Bone marrow (tissue), 2 donors: Measurements from ENCODE around the gene TGFB2.

ENCODE experiments used
- DNase-seq, 2 donors: peaks; one replicate each; lab custom pipeline; 2025; lab: John Stamatoyannopoulos, UW

TGFB2 gene

GRCh38 chr1:218426343-218426657 is 81.2 kb downstream of the TGFB2 start:
- DNase-seq, result no peak

DNA sequence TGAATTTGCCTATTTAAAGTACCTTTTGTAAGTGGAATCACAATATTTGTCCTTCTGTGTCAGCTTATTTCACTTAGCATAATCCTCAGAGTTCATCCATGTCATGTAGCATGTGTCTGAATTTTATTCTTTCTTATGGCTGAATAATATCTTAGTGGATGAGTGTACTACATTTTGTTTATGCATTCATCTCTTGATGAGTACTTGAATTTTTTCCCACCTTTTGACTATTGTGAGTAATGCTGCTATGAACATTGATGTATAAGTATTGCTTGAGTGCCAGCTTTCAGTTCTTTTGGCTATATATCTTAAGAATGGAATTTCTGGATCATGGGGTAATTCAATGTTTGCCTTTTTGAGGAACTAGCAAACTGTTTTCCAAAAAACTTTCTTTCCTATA is 84.2 kb downstream of the TGFB2 start:
- DNase-seq, result no peak

DNA sequence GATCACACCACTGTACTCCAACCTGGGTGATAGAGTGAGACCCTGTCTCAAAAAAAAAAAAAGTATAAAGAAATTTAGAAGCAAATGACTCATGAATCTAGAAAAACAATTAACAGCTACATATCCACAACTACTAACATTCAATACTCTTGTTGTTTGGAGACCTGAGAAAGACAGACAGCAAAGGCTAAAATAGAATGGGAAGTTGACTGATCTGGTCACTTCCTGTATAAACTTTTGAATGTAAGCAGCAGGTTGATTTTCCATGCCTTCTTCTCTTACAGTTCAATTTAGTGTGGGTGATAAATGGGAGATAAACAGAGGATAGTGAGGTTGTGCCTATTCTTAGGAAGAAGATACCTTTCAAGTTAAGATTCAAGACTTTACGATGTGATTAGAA is 85.2 kb downstream of the TGFB2 start:
- DNase-seq, result no peak

DNA sequence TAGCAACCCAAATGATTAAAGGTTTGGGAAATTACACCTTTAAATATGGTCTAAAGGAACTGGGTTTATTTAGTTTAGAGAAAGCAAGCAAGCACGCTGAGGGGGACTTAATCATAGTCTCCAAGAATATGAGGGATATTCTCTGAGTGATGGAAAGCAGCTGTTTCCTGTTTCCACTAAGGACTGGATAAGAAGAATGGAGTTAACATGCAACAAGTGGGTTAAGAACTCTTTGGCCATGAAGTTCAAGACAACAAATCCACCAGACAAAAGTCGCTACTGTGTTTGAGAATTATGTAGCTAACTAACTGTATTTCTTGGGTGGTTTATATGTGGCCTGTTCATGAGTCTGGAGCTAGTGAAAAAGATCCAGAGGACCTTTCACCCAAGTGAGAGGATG is 85.7 kb downstream of the TGFB2 start:
- no peak for DNase-seq

DNA sequence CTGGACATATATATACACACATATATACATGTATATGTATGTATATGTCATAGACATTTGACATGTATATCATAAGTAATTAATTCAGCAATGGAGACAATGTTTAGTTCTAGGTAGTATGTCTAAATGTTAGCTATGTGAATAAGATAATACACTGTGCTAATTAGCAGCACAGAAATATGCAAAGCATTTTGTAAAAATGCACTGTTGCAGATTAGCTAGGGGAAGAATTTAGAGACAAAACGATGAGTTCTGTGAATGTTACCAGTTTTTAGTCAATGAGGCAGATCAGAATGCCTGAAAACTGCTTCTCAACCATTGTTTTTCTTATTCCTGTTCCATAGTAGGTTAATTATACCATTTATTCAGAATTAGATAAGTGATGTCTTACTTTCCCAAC is 86.3 kb downstream of the TGFB2 start:
- no peak for DNase-seq

DNA sequence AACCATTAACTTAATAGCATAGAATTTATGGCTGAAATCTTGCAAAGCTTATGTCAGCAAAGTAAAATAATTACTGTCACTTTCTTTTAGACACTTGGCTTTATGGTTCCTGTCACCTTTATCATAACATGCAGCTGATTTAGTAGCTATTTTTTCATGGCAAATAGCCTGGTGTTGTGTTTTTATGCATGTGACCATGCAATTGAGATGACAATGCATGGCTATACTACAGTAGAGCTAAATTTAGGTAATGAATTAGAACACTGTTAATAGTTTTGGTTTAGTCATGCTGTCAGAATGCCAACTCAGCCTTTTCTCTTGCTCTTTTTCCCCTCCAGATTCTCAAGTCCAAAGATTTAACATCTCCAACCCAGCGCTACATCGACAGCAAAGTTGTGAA is 88.6 kb downstream of the TGFB2 start:
- DNase-seq, result no peak

GRCh38 chr1:218435528-218435927 is 90.4 kb downstream of the TGFB2 start:
- DNase-seq, result no peak

GRCh38 chr1:218436346-218436745 is 91.2 kb downstream of the TGFB2 start:
- no peak for DNase-seq

- DNase-seq, result no peak
Measured at GRCh38 chr1:218436997-218437396, 91.9 kb downstream of the TGFB2 start.

GRCh38 chr1:218439541-218440295 is 94.6 kb downstream of the TGFB2 start:
- no peak for DNase-seq

- no peak for DNase-seq
Measured at GRCh38 chr1:218443255-218443654, 98.1 kb downstream of the TGFB2 start.

GRCh38 chr1:218444173-218444572 is 99.0 kb downstream of the TGFB2 start:
- DNase-seq, result no peak

- no peak for DNase-seq
Measured at GRCh38 chr1:218444588-218444987, 99.5 kb downstream of the TGFB2 start.

- DNase-seq, result no peak
Measured at GRCh38 chr1:218447010-218447689, 102.0 kb downstream of the TGFB2 start.

DNA sequence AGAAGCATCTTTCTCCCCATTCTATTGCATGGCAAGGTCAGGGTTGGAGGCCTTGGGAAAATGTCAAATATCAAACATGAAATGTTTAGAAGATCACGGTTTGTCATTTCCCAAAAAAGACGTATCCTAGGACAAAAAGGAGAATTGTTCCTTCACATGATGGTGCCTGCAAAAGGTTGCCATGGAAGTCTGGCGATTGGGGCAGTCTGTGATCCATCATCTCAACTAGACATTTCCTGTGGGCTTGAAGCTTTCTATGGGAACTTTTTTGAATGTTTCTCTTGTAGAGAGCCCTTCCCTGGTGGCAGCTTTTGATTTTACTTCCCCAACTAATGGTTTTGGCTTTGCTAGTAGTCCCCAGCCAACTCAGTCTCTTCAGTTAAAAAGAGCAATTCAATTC is 106.3 kb downstream of the TGFB2 start:
- DNase-seq, result no peak

DNA sequence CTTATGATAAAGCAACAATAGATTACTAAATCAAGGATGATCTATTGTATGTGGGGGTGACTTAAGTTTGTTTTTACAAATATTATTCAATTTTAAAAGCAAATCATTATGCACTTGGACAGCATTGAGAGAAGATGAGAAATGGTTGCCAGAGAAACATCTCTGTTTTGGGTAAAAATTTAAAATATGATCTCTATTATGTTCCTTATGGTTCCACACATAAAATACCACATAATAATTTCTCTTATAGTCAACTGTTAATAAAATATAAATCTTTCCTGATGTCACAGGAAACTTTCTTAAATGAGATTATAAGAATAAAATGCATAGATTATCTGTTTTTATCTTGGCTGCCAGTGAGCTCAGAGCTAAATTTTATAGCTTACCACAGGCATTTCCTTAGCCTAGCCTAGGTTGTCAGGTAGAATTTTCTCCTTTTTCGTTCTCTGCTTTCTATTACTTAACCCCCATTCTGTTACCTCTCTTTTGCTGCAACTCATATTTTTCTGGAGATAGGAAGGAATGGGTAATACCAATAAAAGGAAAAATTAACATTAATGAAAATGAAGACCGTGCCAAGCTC is 109.7 kb downstream of the TGFB2 start:
- DNase-seq, result no peak

DNA sequence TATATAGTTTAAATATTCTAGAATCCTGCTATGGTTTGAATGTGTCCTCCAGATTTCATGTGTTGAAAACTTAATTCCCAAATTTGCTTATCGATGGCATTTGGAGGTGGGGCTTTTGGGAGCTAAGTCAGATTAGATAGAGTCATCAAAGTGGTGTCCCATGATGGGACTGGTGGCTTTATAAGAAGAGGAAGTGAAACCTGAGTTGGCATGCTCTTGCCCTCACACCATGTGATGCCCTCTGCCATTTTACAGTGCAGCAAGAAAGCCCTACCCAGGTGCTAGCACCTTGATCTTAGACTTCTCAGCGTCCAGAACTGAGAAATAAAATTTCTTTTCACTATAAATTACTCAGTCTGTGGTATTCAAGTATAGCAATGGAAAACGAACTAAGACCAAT is 111.3 kb downstream of the TGFB2 start:
- no peak for DNase-seq

DNA sequence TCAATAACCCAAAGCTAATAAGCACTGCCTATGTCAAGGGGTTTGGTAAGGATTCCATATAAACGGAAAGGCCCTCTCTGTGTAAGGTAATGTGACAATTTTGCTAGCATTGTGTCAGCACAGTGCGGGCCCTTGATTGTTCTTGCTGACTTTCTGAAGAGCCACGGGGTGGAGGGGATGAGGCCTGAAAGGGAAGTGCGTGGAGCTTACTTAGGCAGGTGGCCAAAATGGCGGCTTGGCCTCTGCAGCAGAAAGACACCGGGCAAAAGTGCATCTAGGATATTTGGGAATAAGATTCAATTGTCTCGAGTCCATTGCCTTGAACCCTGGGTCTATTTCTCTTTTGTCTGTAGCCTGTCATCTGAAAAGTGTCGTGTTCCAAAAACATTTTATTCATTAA is 114.3 kb downstream of the TGFB2 start:
- DNase-seq, result no peak

- DNase-seq, result no peak
Measured at GRCh38 chr1:218459878-218460711, 115.0 kb downstream of the TGFB2 start.

DNA sequence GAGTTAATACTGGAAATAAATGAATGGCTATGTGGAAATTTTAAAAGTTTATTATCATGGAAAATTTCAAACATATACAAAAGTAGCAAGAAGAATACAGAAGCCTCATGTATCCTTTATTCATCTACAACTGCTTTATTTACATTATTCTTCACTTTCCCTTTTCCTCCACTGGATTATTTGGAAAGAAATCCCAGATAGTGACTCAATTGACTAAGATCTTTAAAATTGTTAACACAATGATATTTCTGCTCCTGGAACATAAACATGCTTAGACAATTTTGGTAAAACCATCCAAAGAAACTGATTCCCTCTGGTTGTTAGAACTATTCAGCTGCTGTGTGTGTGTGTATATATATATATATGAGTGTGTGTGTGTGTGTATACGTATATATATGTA is 116.2 kb downstream of the TGFB2 start:
- DNase-seq, result no peak

DNA sequence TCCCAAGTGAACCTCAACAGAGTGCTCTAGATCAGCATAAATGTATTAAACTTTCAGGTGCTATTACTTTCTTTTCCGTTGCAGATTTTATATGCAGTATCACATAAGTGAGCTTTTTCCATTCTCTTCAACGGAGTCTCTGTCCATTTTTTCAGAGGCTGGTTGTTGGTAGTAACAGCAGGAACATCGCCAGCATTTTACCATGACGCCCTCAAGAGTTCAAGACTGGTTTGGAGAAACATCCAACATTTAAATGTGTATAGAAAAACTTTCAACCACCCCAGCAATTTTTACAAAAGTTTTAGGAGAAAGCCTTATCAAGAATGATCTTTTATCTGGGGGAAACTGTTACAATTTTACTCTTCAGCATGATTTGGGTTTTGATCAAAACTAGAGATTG is 117.0 kb downstream of the TGFB2 start:
- DNase-seq, result no peak

DNA sequence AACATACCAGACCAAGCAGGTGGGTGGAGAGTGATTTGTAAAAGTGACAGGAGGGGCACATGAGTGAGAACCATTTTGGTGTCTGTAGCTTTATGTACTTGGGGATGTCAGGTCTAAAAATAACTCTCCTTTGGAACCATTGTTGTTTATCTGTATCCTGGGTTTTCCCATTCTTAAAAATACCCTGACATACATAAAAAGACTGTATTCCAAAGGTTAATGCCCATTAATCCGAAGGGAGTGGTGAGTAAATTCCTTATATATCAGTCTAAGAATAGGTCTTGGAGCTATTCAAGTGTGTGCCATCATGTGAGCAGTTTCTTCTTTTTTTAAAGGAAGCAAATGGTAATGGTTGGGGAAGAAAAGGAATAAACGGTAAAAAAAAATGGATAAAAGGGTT is 117.5 kb downstream of the TGFB2 start:
- DNase-seq, result no peak
